ENCODE measurements around the gene ABCF2. TPM values are rescaled to one million over a fixed set of nuclear protein-coding genes. Genes with fewer than 3 reads are reported as not detected.

ABCF2 gene
- total RNA-seq, 4 donors from 2014 or later, result 30.5 to 43.1 (median 36.5) TPM

DNA sequence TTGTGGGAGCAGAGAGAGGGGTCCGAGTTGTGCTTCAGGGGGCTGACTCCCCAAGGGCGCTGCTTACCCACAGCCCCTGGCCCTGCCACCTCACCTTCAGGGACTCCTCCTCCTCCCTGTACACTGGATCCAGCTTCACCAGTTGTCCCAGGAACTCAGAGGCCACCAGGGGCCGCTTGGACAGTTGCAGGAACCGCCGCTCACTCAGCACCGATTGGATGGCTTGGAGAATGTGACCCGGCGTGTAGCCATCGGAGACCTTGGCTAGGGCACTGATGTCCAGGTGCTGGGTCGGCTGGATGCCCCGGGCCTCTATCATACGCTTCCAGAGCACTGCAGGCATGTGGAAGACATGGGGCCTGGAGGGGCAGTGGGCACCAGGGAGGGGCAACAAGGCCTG, 35.5 kb downstream of the ABCF2 start:
- Histone ChIP-seq H3K27ac (no peak overlapping the region), H3K4me1 (no peaks in the 10 kb centered on the region), H3K4me3 (no peak overlapping the region), H3K27me3 (peaks cover 38% of the 10 kb centered on the region), H3K36me3 (no peaks in the 10 kb centered on the region), H3K9me3 (no peaks in the 10 kb centered on the region)
- no peak for TF ChIP-seq POLR2AphosphoS5 (IDR thresholded peaks at IDR 0.05)
- no peak for TF ChIP-seq EP300 (IDR thresholded peaks at IDR 0.05)
- TF ChIP-seq, protein P1, sequence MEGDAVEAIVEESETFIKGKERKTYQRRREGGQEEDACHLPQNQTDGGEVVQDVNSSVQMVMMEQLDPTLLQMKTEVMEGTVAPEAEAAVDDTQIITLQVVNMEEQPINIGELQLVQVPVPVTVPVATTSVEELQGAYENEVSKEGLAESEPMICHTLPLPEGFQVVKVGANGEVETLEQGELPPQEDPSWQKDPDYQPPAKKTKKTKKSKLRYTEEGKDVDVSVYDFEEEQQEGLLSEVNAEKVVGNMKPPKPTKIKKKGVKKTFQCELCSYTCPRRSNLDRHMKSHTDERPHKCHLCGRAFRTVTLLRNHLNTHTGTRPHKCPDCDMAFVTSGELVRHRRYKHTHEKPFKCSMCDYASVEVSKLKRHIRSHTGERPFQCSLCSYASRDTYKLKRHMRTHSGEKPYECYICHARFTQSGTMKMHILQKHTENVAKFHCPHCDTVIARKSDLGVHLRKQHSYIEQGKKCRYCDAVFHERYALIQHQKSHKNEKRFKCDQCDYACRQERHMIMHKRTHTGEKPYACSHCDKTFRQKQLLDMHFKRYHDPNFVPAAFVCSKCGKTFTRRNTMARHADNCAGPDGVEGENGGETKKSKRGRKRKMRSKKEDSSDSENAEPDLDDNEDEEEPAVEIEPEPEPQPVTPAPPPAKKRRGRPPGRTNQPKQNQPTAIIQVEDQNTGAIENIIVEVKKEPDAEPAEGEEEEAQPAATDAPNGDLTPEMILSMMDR (IDR thresholded peaks at IDR 0.05), result no peak
- no peak for TF ChIP-seq POLR2A (IDR thresholded peaks at IDR 0.05)
- 44 to 58% methylated on average over 2 to 3 of the region's 12 CpGs for WGBS, 2 donors (ENCODE audit: low coverage in 1 of 2)
- no peak for ATAC-seq

DNA sequence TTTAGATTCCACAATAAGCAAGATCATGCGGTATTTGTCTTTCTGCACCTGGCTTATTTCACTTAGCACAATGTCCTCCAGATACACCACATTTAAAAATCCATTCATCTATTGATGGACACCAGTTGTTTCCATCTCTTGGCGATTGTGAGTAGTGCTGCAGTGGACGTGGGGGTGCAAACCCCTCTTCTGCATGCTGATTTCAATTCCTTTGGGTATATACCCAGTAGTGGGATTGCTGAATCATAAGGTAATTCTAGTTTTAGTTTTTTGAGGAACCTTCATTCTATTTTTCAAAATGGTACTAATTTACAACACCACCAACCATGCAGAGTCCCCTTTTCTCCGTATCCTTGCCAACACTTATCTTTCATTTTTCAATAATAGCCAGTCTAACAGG, 38.0 kb downstream of the ABCF2 start:
- WGBS, 2 donors (ENCODE audit: low coverage in 1 of 2), result 35 to 45% methylated on average over 4 of the region's 4 CpGs

DNA sequence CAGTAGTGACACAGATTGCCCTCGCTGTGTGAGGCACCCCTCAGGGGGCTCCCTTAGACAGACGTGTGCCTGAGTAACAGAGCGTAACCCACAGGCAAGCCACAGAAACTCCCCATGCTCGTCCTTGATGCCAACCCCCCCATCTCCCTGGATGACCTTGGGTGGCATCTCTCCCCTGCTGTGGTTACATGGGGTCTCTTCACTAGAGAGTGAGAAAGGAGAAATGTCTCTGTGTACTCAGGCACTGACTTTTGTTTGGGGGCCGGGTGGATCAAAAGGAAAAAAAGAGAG, 38.8 kb downstream of the ABCF2 start:
- Histone ChIP-seq H3K9me3 (no peaks in the 10 kb centered on the region), H3K36me3 (no peaks in the 10 kb centered on the region), H3K4me3 (no peak overlapping the region), H3K27ac (no peak overlapping the region), H3K4me1 (no peaks in the 10 kb centered on the region), H3K27me3 (peaks cover 28% of the 10 kb centered on the region)
- WGBS, 2 donors (ENCODE audit: low coverage in 1 of 2), result 41 to 65% methylated on average over 2 of the region's 5 CpGs
- ATAC-seq, result no peak
- no peak for TF ChIP-seq POLR2A (IDR thresholded peaks at IDR 0.05)
- no peak for TF ChIP-seq POLR2AphosphoS5 (IDR thresholded peaks at IDR 0.05)
- TF ChIP-seq, protein P1 (IDR thresholded peaks at IDR 0.05), result no peak
- TF ChIP-seq EP300 (IDR thresholded peaks at IDR 0.05), result no peak

More for the DNA sequence above, 38.0 kb downstream of the ABCF2 start:
- Histone ChIP-seq H3K9me3 (no peaks in the 10 kb centered on the region), H3K27ac (no peak overlapping the region), H3K4me1 (no peaks in the 10 kb centered on the region), H3K27me3 (peaks cover 28% of the 10 kb centered on the region), H3K4me3 (no peak overlapping the region), H3K36me3 (no peaks in the 10 kb centered on the region)
- ATAC-seq, result no peak
- TF ChIP-seq POLR2AphosphoS5 (IDR thresholded peaks at IDR 0.05) (no peak), EP300 (IDR thresholded peaks at IDR 0.05) (no peak), POLR2A (IDR thresholded peaks at IDR 0.05) (no peak)
- TF ChIP-seq, protein P1 (IDR thresholded peaks at IDR 0.05), result no peak

DNA sequence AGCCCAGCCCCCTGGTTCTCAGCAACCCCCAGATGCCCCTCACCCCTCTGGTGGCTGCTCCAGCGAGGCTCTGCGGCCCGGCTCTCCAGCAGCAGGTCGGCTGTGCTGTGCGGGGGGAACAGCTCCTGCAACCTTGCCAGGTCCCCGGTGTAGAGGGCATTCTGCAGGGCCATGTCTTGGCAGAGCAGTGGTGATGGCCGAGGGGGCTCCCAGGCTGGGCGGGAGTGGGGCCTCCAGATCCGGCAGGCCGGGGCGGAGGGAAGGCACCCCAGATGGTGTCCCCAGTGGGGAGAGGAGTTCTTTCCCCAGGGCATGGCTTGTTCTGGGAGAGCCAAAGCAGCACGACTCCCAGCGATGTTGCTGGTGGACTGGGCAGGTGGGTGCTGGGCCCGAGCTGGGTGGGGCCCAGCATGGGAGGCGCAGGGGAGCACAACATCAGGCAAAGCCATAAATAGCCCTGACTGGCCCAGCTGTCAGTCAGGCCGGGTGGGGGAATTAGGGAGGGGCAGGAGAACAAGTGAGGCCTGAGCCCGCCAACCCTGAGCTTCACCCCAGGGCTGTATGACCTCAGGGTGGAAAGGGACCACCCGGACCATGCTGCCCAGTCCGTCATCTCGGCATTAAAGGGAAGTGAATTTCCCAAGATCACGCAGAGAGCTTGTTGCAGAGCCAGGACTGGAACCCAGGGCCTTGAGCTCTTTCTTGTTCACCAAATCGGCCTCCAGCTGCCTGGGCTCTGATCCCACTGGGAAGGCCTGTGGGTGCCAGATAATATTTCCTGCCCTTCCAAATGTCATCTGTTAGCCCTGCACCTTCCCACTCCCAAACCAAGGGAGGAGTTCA, 39.4 kb downstream of the ABCF2 start:
- no peak overlapping the region for H3K27ac ChIP-seq
- ATAC-seq, result no peak
- H3K9me3 ChIP-seq, result no peaks in the 10 kb centered on the region

DNA sequence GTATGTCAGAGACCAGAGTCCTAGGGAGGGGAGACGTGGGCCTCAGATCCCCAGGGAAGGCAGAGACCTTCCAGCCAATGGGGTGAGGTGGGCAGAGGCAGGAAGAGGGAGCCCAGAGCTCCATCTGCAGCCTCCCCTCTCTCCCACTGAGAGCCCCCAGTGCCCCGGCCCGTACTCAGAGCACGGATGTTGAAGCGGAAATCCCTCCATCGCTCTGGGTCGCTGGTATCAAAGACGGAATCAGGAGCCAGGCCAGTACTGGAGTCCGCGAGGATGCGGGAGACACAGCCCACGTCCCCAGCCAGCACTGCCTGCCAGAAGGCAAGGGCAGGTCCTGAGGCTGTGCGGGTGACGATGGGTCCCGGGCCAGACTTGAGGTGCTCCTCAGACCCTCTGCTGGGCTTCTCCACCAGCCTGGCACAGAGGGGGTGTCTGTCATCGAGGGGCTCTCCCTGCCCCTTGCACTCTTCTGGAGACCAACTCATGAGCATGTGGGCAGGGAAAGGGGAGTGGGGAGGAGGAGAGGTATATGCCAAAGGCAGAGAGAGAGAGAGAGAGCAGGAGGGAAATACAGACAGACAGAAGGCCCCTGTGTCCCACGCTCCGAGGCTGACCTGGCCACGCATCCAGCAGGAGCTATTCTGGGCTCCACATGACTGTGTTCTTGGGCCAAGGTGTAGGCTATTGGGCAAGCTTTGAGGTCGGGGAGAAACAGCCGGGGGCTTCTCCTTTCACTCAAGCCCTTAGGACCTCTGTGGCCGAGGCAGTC, 40.2 kb downstream of the ABCF2 start, which contains the start of gene ASB10:
Gene ASB10 (minus strand): TSS at position 611 of the 769 bp plus-strand sequence. CDS start 120 bp downstream, at position 491.
- Histone ChIP-seq H3K27me3 (peaks cover 21% of the 10 kb centered on the region), H3K9me3 (no peaks in the 10 kb centered on the region), H3K4me3 (no peak within 1 kb of the TSS), H3K4me1 (no peaks in the 10 kb centered on the region), H3K27ac (no peak within 1 kb of the TSS), H3K36me3 (no peaks in the 10 kb centered on the region)
- WGBS, 2 donors (ENCODE audit: low coverage in 1 of 2), result 74% methylated on average over 3 of the region's 22 CpGs; no CpG with 5 or more reads in 1 of the 2 donors
- TF ChIP-seq, protein P1 (IDR thresholded peaks at IDR 0.05), result no peak
- no peak for TF ChIP-seq POLR2AphosphoS5 (IDR thresholded peaks at IDR 0.05)
- TF ChIP-seq POLR2A (IDR thresholded peaks at IDR 0.05), result no peak
- no peak for TF ChIP-seq EP300 (IDR thresholded peaks at IDR 0.05)
- ATAC-seq, result no peak

More for the DNA sequence above, 39.4 kb downstream of the ABCF2 start:
- Histone ChIP-seq H3K27me3 (peaks cover 24% of the 10 kb centered on the region), H3K4me1 (no peaks in the 10 kb centered on the region), H3K36me3 (no peaks in the 10 kb centered on the region), H3K4me3 (no peak overlapping the region)
- WGBS, 2 donors (ENCODE audit: low coverage in 1 of 2), result 60 to 77% methylated on average over 1 to 4 of the region's 22 CpGs
- TF ChIP-seq POLR2AphosphoS5 (IDR thresholded peaks at IDR 0.05), result no peak

Measured in gastroesophageal sphincter (tissue), 4 donors.